ENCODE measurements around the gene HDLBP.
"Not testable (repeated sequence)": the region's sequence is repeated elsewhere in the genome, so short reads cannot be mapped to it uniquely, and the experiment has no call there.

The HDLBP gene

GRCh38 chr2:241321033-241321432 lies 5.6 kb upstream of the HDLBP start:
- Mint-ChIP-seq H3K27ac (no peak overlapping the region), H3K27me3 (no peaks in the 10 kb centered on the region), H3K4me1 (peaks cover 45 to 84% of the 10 kb centered on the region in 2 donors), H3K4me3 (no peak overlapping the region), H3K36me3 (peaks cover 35 to 59% of the 10 kb centered on the region in 2 donors), H3K9me3 (no peaks in the 10 kb centered on the region)
- ATAC-seq (replicated peaks) (no peak), DNase-seq (no peak)

- H3K4me3 Mint-ChIP-seq: no peak overlapping the region
- H3K27me3 Mint-ChIP-seq: no peaks in the 10 kb centered on the region
- DNase-seq: no peak
- H3K27ac Mint-ChIP-seq: no peak overlapping the region
- H3K4me1 Mint-ChIP-seq: peaks cover 45 to 83% of the 10 kb centered on the region in 2 donors
- ATAC-seq (replicated peaks): no peak
- peaks cover 35 to 59% of the 10 kb centered on the region in 2 donors for H3K36me3 Mint-ChIP-seq
- no peaks in the 10 kb centered on the region for H3K9me3 Mint-ChIP-seq
Observed at GRCh38 chr2:241320394-241320793, 4.9 kb upstream of the HDLBP start.

GRCh38 chr2:241318830-241319229 lies 3.4 kb upstream of the HDLBP start:
- not testable (repeated sequence) for DNase-seq; H3K27ac Mint-ChIP-seq; ATAC-seq (replicated peaks); H3K9me3 Mint-ChIP-seq; H3K27me3 Mint-ChIP-seq
- Mint-ChIP-seq H3K36me3 (peaks cover 29 to 52% of the 10 kb centered on the region in 2 donors), H3K4me1 (peaks cover 36 to 70% of the 10 kb centered on the region in 2 donors), H3K4me3 (peak overlapping the region in 1 of 2 donors; percentile 35)

- Mint-ChIP-seq H3K9me3 (no peaks in the 10 kb centered on the region), H3K36me3 (peaks cover 33 to 54% of the 10 kb centered on the region in 2 donors)
- no peak for ATAC-seq (replicated peaks)
Observed at GRCh38 chr2:241317391-241317790, 1.9 kb upstream of the HDLBP start.

GRCh38 chr2:241316825-241317224 lies 1.4 kb upstream of the HDLBP start:
- DNase-seq: no peak
- ATAC-seq (replicated peaks): no peak
- H3K4me3 Mint-ChIP-seq: peak overlapping the region; percentile 95 to 99
- H3K27ac Mint-ChIP-seq: peak overlapping the region; percentile 99
- H3K9me3 Mint-ChIP-seq: no peaks in the 10 kb centered on the region
- peaks cover 33 to 53% of the 10 kb centered on the region in 2 donors for H3K36me3 Mint-ChIP-seq
- H3K27me3 Mint-ChIP-seq: no peaks in the 10 kb centered on the region
- peaks cover 35 to 71% of the 10 kb centered on the region in 2 donors for H3K4me1 Mint-ChIP-seq

More at GRCh38 chr2:241317391-241317790, 1.9 kb upstream of the HDLBP start:
- H3K27me3 Mint-ChIP-seq: no peaks in the 10 kb centered on the region
- H3K4me3 Mint-ChIP-seq: peak overlapping the region; percentile 95 to 99
- peaks cover 35 to 72% of the 10 kb centered on the region in 2 donors for H3K4me1 Mint-ChIP-seq
- peak overlapping the region; percentile 99 for H3K27ac Mint-ChIP-seq
- DNase-seq: no peak

GRCh38 chr2:241315879-241316631 lies 583 bp upstream of the HDLBP start, which contains the start of gene SEPTIN2:
TSS of gene SEPTIN2 (plus strand) at chr2:241315925. CDS start at chr2:241324233, 8,308 bp downstream.
- H3K9me3 Mint-ChIP-seq: no peaks in the 10 kb centered on the region
- peak within 1 kb of the TSS; percentile 99 for H3K27ac Mint-ChIP-seq
- peak within 1 kb of the TSS; percentile 95 to 99 for H3K4me3 Mint-ChIP-seq
- ATAC-seq (replicated peaks) (peak; percentile 53 to 59), DNase-seq (peak; percentile 72)
- H3K36me3 Mint-ChIP-seq: peaks cover 27 to 50% of the 10 kb centered on the region in 2 donors
- H3K4me1 Mint-ChIP-seq: peaks cover 34 to 71% of the 10 kb centered on the region in 2 donors
- no peaks in the 10 kb centered on the region for H3K27me3 Mint-ChIP-seq

GRCh38 chr2:241314226-241315092 lies 1.0 kb downstream of the HDLBP start:
- Mint-ChIP-seq H3K36me3 (peaks cover 20 to 45% of the 10 kb centered on the region in 2 donors), H3K4me1 (peaks cover 38 to 71% of the 10 kb centered on the region in 2 donors), H3K9me3 (no peaks in the 10 kb centered on the region), H3K27me3 (no peaks in the 10 kb centered on the region), H3K27ac (peak overlapping the region; percentile 99), H3K4me3 (peak overlapping the region; percentile 95 to 99)
- ATAC-seq (replicated peaks) (no peak), DNase-seq (no peak)

- no peaks in the 10 kb centered on the region for H3K9me3 Mint-ChIP-seq
- peaks cover 45 to 71% of the 10 kb centered on the region in 2 donors for H3K4me1 Mint-ChIP-seq
- H3K27me3 Mint-ChIP-seq: no peaks in the 10 kb centered on the region
- DNase-seq: no peak
- ATAC-seq (replicated peaks): no peak
- peak overlapping the region; percentile 99 for H3K27ac Mint-ChIP-seq
- H3K36me3 Mint-ChIP-seq: peaks cover 22 to 48% of the 10 kb centered on the region in 2 donors
- H3K4me3 Mint-ChIP-seq: peak overlapping the region; percentile 11 to 99
Observed at GRCh38 chr2:241313543-241314095, 1.9 kb downstream of the HDLBP start.

- peaks cover 24 to 41% of the 10 kb centered on the region in 2 donors for H3K36me3 Mint-ChIP-seq
- no peaks in the 10 kb centered on the region for H3K27me3 Mint-ChIP-seq
- DNase-seq (no peak), ATAC-seq (replicated peaks) (no peak)
- H3K9me3 Mint-ChIP-seq: no peaks in the 10 kb centered on the region
- no peak overlapping the region for H3K27ac Mint-ChIP-seq
- no peak overlapping the region for H3K4me3 Mint-ChIP-seq
- peaks cover 40 to 67% of the 10 kb centered on the region in 2 donors for H3K4me1 Mint-ChIP-seq
Observed at GRCh38 chr2:241312082-241312481, 3.4 kb downstream of the HDLBP start.

GRCh38 chr2:241310917-241311566 lies 4.4 kb downstream of the HDLBP start:
- Mint-ChIP-seq H3K4me1 (peaks cover 38 to 72% of the 10 kb centered on the region in 2 donors), H3K36me3 (peaks cover 19 to 33% of the 10 kb centered on the region in 2 donors), H3K27ac (peak overlapping the region; percentile 64), H3K27me3 (no peaks in the 10 kb centered on the region), H3K9me3 (no peaks in the 10 kb centered on the region), H3K4me3 (peak overlapping the region; percentile 29 to 53)
- DNase-seq (no peak), ATAC-seq (replicated peaks) (no peak)

GRCh38 chr2:241309684-241310117 lies 5.8 kb downstream of the HDLBP start:
- H3K36me3 Mint-ChIP-seq: peaks cover 18 to 40% of the 10 kb centered on the region in 2 donors
- peak overlapping the region; percentile 71 to 79 for H3K4me3 Mint-ChIP-seq
- no peaks in the 10 kb centered on the region for H3K9me3 Mint-ChIP-seq
- H3K4me1 Mint-ChIP-seq: peaks cover 45 to 81% of the 10 kb centered on the region in 2 donors
- peak overlapping the region; percentile 96 for H3K27ac Mint-ChIP-seq
- H3K27me3 Mint-ChIP-seq: no peaks in the 10 kb centered on the region
- peak; percentile 73 to 74 for ATAC-seq (replicated peaks)
- DNase-seq: peak; percentile 77

- Mint-ChIP-seq H3K36me3 (peaks cover 18 to 40% of the 10 kb centered on the region in 2 donors), H3K27ac (peak overlapping the region; percentile 52), H3K27me3 (no peaks in the 10 kb centered on the region), H3K9me3 (no peaks in the 10 kb centered on the region), H3K4me3 (no peak overlapping the region), H3K4me1 (peaks cover 49 to 86% of the 10 kb centered on the region in 2 donors)
- no peak for DNase-seq
- ATAC-seq (replicated peaks): no peak
Observed at GRCh38 chr2:241308832-241309500, 6.5 kb downstream of the HDLBP start.

- Mint-ChIP-seq H3K9me3 (no peaks in the 10 kb centered on the region), H3K27me3 (no peaks in the 10 kb centered on the region), H3K4me1 (peaks cover 52 to 86% of the 10 kb centered on the region in 2 donors), H3K4me3 (no peak overlapping the region), H3K36me3 (peaks cover 18 to 40% of the 10 kb centered on the region in 2 donors), H3K27ac (peak overlapping the region; percentile 39)
- no peak for DNase-seq
- ATAC-seq (replicated peaks): no peak
Observed at GRCh38 chr2:241308267-241308666, 7.2 kb downstream of the HDLBP start.
